Stimulated activated naive B cell treated with anti-CD40 and anti-IgM and Interleukin-4, amounts not matched to agents 10 μg/mL and 1 μg/mL and 100 μg/mL, for 72 hours (primary cell): ENCODE measurements around the gene NADK.

ENCODE experiments used
- ATAC-seq, 2 donors: fragments of 150-1000 bp; cut with Tn5 transposase; replicated peaks; 2 replicates each; pipeline ENCODE4 v1.10.0; 2021; ENCODE audit warnings: moderate library complexity in 1 of 2
- DNase-seq: peaks from one replicate; pipeline ENCODE4 v3.0.0; 2021
- H3K27ac Mint-ChIP-seq: one replicate; pipeline ENCODE4 v1.8.0; 2022; ENCODE audit warnings: mild to moderate bottlenecking, mixed read lengths
- H3K27me3 Mint-ChIP-seq, 2 donors: one replicate each; pipeline ENCODE4 v1.8.0; 2022; ENCODE audit warnings: mixed read lengths in 2 of 2
- H3K36me3 Mint-ChIP-seq, 2 donors: one replicate each; pipeline ENCODE4 v1.8.0; 2022; ENCODE audit warnings: mixed read lengths in 2 of 2, mild to moderate bottlenecking in 1 of 2
- H3K4me1 Mint-ChIP-seq, 2 donors: one replicate each; pipeline ENCODE4 v1.8.0; 2022; ENCODE audit warnings: mixed read lengths in 2 of 2, mild to moderate bottlenecking in 1 of 2
- H3K4me3 Mint-ChIP-seq, 2 donors: one replicate each; pipeline ENCODE4 v1.8.0; 2022; ENCODE audit warnings: mild to moderate bottlenecking in 2 of 2, mixed read lengths in 2 of 2, moderate library complexity in 1 of 2
- H3K9me3 Mint-ChIP-seq, 2 donors: one replicate each; pipeline ENCODE4 v1.8.0; 2022; ENCODE audit warnings: mixed read lengths in 2 of 2, mild to moderate bottlenecking in 1 of 2

Gene NADK

GRCh38 chr1:1764876-1765470 is 13.3 kb downstream of the NADK start:
- Mint-ChIP-seq H3K4me1 (peaks cover 18% of the 10 kb centered on the region in 2 donors), H3K27ac (no peak overlapping the region), H3K9me3 (no peaks in the 10 kb centered on the region), H3K27me3 (no peaks in the 10 kb centered on the region), H3K36me3 (peaks cover 43 to 52% of the 10 kb centered on the region in 2 donors), H3K4me3 (no peak overlapping the region)
- DNase-seq = no peak
- no peak for ATAC-seq

- ATAC-seq (peak; percentile 33 to 36), DNase-seq (no peak)
- H3K4me3 Mint-ChIP-seq = no peak overlapping the region
- H3K9me3 Mint-ChIP-seq = no peaks in the 10 kb centered on the region
- H3K36me3 Mint-ChIP-seq = peaks cover 50 to 59% of the 10 kb centered on the region in 2 donors
- no peaks in the 10 kb centered on the region for H3K27me3 Mint-ChIP-seq
- H3K4me1 Mint-ChIP-seq = peaks cover 18 to 19% of the 10 kb centered on the region in 2 donors
- H3K27ac Mint-ChIP-seq = peak overlapping the region; percentile 87
Measured at GRCh38 chr1:1763657-1764621, 14.3 kb downstream of the NADK start.

- H3K27me3 Mint-ChIP-seq = no peaks in the 10 kb centered on the region
- H3K36me3 Mint-ChIP-seq = peaks cover 45 to 58% of the 10 kb centered on the region in 2 donors
- ATAC-seq (no peak), DNase-seq (no peak)
- no peak overlapping the region for H3K4me3 Mint-ChIP-seq
- peaks cover 12 to 22% of the 10 kb centered on the region in 2 donors for H3K4me1 Mint-ChIP-seq
- peak overlapping the region; percentile 75 for H3K27ac Mint-ChIP-seq
- no peaks in the 10 kb centered on the region for H3K9me3 Mint-ChIP-seq
Measured at GRCh38 chr1:1761504-1762376, 16.5 kb downstream of the NADK start.

- Mint-ChIP-seq H3K27me3 (no peaks in the 10 kb centered on the region), H3K4me1 (peaks cover 12 to 22% of the 10 kb centered on the region in 2 donors)
Measured at GRCh38 chr1:1760715-1761114, 17.6 kb downstream of the NADK start.

GRCh38 chr1:1760345-1760650 is 18.0 kb downstream of the NADK start:
- Mint-ChIP-seq H3K36me3 (peaks cover 51 to 62% of the 10 kb centered on the region in 2 donors), H3K4me3 (no peak overlapping the region), H3K4me1 (peaks cover 12 to 26% of the 10 kb centered on the region in 2 donors), H3K27me3 (no peaks in the 10 kb centered on the region), H3K9me3 (no peaks in the 10 kb centered on the region), H3K27ac (no peak overlapping the region)
- no peak for DNase-seq
- ATAC-seq = no peak

More at GRCh38 chr1:1760715-1761114, 17.6 kb downstream of the NADK start:
- ATAC-seq = no peak
- Mint-ChIP-seq H3K36me3 (peaks cover 49 to 58% of the 10 kb centered on the region in 2 donors), H3K27ac (peak overlapping the region; percentile 31), H3K4me3 (no peak overlapping the region), H3K9me3 (no peaks in the 10 kb centered on the region)
- DNase-seq = no peak

- H3K9me3 Mint-ChIP-seq = no peaks in the 10 kb centered on the region
- H3K27ac Mint-ChIP-seq = no peak overlapping the region
- no peaks in the 10 kb centered on the region for H3K27me3 Mint-ChIP-seq
- ATAC-seq (no peak), DNase-seq (no peak)
- peaks cover 51 to 63% of the 10 kb centered on the region in 2 donors for H3K36me3 Mint-ChIP-seq
- peaks cover 10 to 28% of the 10 kb centered on the region in 2 donors for H3K4me1 Mint-ChIP-seq
- H3K4me3 Mint-ChIP-seq = no peak overlapping the region
Measured at GRCh38 chr1:1759456-1760344, 18.6 kb downstream of the NADK start.

GRCh38 chr1:1758692-1759455 is 19.4 kb downstream of the NADK start:
- Mint-ChIP-seq H3K36me3 (peaks cover 50 to 59% of the 10 kb centered on the region in 2 donors), H3K9me3 (no peaks in the 10 kb centered on the region)
- no peak for ATAC-seq

GRCh38 chr1:1758059-1758621 is 20.1 kb downstream of the NADK start:
- H3K9me3 Mint-ChIP-seq = no peaks in the 10 kb centered on the region
- H3K4me1 Mint-ChIP-seq = peaks cover 7 to 22% of the 10 kb centered on the region in 2 donors
- H3K27me3 Mint-ChIP-seq = no peaks in the 10 kb centered on the region
- no peak overlapping the region for H3K4me3 Mint-ChIP-seq
- H3K36me3 Mint-ChIP-seq = peaks cover 55 to 58% of the 10 kb centered on the region in 2 donors
- no peak for ATAC-seq
- no peak for DNase-seq
- H3K27ac Mint-ChIP-seq = peak overlapping the region; percentile 85

More at GRCh38 chr1:1758692-1759455, 19.4 kb downstream of the NADK start:
- Mint-ChIP-seq H3K4me1 (peaks cover 7 to 22% of the 10 kb centered on the region in 2 donors), H3K27ac (no peak overlapping the region), H3K27me3 (no peaks in the 10 kb centered on the region), H3K4me3 (no peak overlapping the region)
- DNase-seq = no peak

GRCh38 chr1:1757422-1758058 is 20.7 kb downstream of the NADK start:
- peak overlapping the region; percentile 85 for H3K27ac Mint-ChIP-seq
- ATAC-seq (no peak), DNase-seq (no peak)
- H3K9me3 Mint-ChIP-seq = no peaks in the 10 kb centered on the region
- peaks cover 54% of the 10 kb centered on the region in 2 donors for H3K36me3 Mint-ChIP-seq
- H3K27me3 Mint-ChIP-seq = no peaks in the 10 kb centered on the region
- no peak overlapping the region for H3K4me3 Mint-ChIP-seq
- H3K4me1 Mint-ChIP-seq = peaks cover 7 to 22% of the 10 kb centered on the region in 2 donors

- ATAC-seq = no peak
- Mint-ChIP-seq H3K27me3 (no peaks in the 10 kb centered on the region), H3K4me3 (no peak overlapping the region), H3K4me1 (peaks cover 7 to 21% of the 10 kb centered on the region in 2 donors), H3K36me3 (peaks cover 48 to 52% of the 10 kb centered on the region in 2 donors), H3K9me3 (no peaks in the 10 kb centered on the region), H3K27ac (peak overlapping the region; percentile 31)
- no peak for DNase-seq
Measured at GRCh38 chr1:1756661-1757421, 21.4 kb downstream of the NADK start.

- Mint-ChIP-seq H3K36me3 (peaks cover 39 to 45% of the 10 kb centered on the region in 2 donors), H3K9me3 (no peaks in the 10 kb centered on the region), H3K4me1 (peaks cover 2 to 15% of the 10 kb centered on the region in 2 donors), H3K27me3 (no peaks in the 10 kb centered on the region), H3K27ac (no peak overlapping the region), H3K4me3 (no peak overlapping the region)
- ATAC-seq (no peak), DNase-seq (no peak)
Measured at GRCh38 chr1:1755852-1756251, 22.4 kb downstream of the NADK start.

GRCh38 chr1:1755426-1755825 is 22.8 kb downstream of the NADK start:
- no peak overlapping the region for H3K27ac Mint-ChIP-seq
- no peaks in the 10 kb centered on the region for H3K27me3 Mint-ChIP-seq

More at GRCh38 chr1:1755426-1755825, 22.8 kb downstream of the NADK start:
- DNase-seq (no peak), ATAC-seq (no peak)
- peaks cover 37 to 43% of the 10 kb centered on the region in 2 donors for H3K36me3 Mint-ChIP-seq
- H3K9me3 Mint-ChIP-seq = no peaks in the 10 kb centered on the region
- H3K4me1 Mint-ChIP-seq = peaks cover 2 to 15% of the 10 kb centered on the region in 2 donors
- H3K4me3 Mint-ChIP-seq = no peak overlapping the region
